ENCODE data around the gene DSCAML1. TPM values are rescaled to one million over a fixed set of nuclear protein-coding genes. Genes with fewer than 3 reads are reported as not detected.

Gene DSCAML1
- total RNA-seq, 4 donors from 2014 or later: 0.29 to 29.1 (median 3.4) TPM

DNA sequence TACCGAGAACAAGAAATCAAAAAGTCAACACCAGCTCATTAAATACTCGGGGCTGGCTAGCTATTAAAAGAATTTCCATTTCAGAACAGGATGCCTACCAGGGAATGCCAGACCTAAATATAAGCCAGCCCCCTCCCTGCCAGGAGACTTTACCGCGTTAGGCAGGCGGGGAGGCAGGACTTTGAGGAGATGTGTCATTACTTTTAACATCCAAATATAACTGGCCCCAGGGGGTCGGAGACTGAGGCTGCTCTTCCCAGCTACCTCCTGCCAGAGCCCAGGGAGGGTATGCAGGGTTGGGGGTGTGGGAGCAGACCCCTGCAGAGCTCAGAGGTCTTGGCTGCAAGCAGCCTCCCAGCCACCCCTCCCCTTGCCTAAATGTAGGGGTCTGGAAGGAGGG lies 183.5 kb downstream of the DSCAML1 start:
- Histone ChIP-seq H3K27me3 (no peaks in the 10 kb centered on the region), H3K27ac (no peak overlapping the region), H3K36me3 (no peaks in the 10 kb centered on the region), H3K4me3 (no peak overlapping the region), H3K9me3 (no peaks in the 10 kb centered on the region), H3K4me1 (no peaks in the 10 kb centered on the region)
- TF ChIP-seq, protein P1, sequence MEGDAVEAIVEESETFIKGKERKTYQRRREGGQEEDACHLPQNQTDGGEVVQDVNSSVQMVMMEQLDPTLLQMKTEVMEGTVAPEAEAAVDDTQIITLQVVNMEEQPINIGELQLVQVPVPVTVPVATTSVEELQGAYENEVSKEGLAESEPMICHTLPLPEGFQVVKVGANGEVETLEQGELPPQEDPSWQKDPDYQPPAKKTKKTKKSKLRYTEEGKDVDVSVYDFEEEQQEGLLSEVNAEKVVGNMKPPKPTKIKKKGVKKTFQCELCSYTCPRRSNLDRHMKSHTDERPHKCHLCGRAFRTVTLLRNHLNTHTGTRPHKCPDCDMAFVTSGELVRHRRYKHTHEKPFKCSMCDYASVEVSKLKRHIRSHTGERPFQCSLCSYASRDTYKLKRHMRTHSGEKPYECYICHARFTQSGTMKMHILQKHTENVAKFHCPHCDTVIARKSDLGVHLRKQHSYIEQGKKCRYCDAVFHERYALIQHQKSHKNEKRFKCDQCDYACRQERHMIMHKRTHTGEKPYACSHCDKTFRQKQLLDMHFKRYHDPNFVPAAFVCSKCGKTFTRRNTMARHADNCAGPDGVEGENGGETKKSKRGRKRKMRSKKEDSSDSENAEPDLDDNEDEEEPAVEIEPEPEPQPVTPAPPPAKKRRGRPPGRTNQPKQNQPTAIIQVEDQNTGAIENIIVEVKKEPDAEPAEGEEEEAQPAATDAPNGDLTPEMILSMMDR (IDR thresholded peaks at IDR 0.05): no peak
- TF ChIP-seq POLR2A (IDR thresholded peaks at IDR 0.05): no peak
- no peak for DNase-seq
- intact Hi-C loops (cut with DNase I; ENCODE audit: low total_unique reads): no loop called here

DNA sequence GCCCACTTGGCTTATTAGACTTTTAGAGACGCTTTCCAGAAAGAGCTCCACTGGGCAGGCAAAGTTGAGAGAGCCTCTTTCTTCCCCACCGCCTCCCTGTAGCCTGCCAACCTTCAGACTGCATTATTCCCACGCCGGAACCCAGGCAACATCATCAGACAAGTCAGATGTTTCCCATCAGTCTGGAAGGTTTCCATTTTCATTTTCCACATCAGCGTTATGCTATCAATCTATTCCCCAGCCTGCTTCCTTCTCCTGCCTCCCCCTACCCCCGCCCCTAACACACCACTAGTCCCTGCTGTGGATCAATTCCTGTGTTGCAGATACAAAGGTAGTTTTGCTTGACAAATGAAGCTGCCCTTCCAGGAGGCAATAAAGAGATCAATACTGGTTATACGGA lies 184.8 kb downstream of the DSCAML1 start:
- no peak for DNase-seq
- Histone ChIP-seq H3K4me1 (no peaks in the 10 kb centered on the region), H3K4me3 (no peak overlapping the region), H3K27me3 (no peaks in the 10 kb centered on the region), H3K27ac (no peak overlapping the region), H3K9me3 (no peaks in the 10 kb centered on the region), H3K36me3 (no peaks in the 10 kb centered on the region)
- intact Hi-C loops (cut with DNase I; ENCODE audit: low total_unique reads): no loop called here
- TF ChIP-seq POLR2A (IDR thresholded peaks at IDR 0.05): no peak
- TF ChIP-seq, protein P1 (IDR thresholded peaks at IDR 0.05): no peak

DNA sequence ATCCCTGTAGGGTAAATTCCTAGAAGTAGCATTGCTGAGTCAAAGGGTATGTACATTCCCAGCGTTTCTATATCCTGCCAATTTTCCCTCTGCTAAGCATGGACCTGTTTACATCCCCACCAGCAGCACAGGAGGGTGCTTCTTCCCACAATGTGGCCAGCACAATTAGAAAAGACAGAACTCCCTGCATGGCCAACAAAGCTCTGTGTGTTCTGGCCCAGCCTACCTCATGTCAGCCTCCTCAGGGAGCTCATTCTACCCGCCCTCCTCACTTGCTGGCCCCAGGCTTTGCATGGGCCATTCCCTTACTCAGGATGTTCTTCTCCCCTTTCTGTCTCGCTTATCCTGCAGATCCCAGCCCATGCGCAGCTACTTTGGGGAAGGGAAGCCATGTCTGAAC lies 186.1 kb downstream of the DSCAML1 start:
- H3K27me3 ChIP-seq: no peaks in the 10 kb centered on the region
- TF ChIP-seq POLR2A (IDR thresholded peaks at IDR 0.05): no peak
- TF ChIP-seq, protein P1 (IDR thresholded peaks at IDR 0.05): no peak
- no peak for DNase-seq
- H3K27ac ChIP-seq: no peak overlapping the region
- no peak overlapping the region for H3K4me3 ChIP-seq
- intact Hi-C loops (cut with DNase I; ENCODE audit: low total_unique reads): no loop called here
- no peaks in the 10 kb centered on the region for H3K36me3 ChIP-seq
- H3K4me1 ChIP-seq: no peaks in the 10 kb centered on the region
- H3K9me3 ChIP-seq: no peaks in the 10 kb centered on the region

DNA sequence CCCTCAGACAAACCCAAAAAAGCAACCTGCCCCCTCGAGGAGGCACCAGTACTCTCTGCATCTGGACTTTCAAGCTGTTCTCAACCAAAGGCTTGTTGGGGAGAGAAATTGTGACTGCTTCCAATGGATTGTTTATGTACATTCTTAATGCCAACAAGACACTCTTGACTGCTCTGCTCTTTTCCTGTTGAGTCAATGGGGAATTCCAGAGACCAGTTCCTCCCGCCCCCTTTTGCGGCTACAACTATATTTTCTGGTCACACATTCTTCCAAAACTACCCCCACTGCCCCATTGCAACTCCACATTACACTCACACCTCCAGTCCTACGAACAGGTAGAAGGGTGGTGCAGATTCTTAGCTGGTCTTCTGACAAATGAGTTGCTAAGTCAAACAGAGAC lies 187.0 kb downstream of the DSCAML1 start:
- H3K27ac ChIP-seq: no peak overlapping the region
- no peak for DNase-seq
- intact Hi-C loops (cut with DNase I; ENCODE audit: low total_unique reads): no loop called here
- no peaks in the 10 kb centered on the region for H3K36me3 ChIP-seq
- no peaks in the 10 kb centered on the region for H3K27me3 ChIP-seq
- H3K9me3 ChIP-seq: no peaks in the 10 kb centered on the region
- H3K4me1 ChIP-seq: no peaks in the 10 kb centered on the region
- no peak overlapping the region for H3K4me3 ChIP-seq
- TF ChIP-seq POLR2A (IDR thresholded peaks at IDR 0.05): no peak
- TF ChIP-seq, protein P1 (IDR thresholded peaks at IDR 0.05): no peak

DNA sequence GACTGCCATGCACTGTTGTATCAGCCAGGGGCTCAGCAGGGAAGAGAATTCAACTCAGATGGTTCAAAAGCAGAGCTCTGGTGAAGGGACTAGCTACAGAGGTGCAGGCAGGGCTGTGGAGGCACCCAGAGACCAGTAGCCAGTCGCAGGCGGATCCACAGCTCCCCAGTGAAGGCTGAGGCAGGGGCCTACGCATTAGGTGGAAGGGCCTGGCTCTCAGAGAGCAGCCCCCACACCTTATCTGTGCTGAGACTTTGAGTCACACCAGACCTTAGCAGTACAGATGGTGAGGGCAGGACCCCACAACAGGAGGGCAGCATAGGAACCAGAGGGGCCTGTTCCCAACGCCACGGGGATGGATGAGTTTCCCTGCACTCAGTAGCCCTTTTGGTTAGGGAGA lies 189.6 kb downstream of the DSCAML1 start:
- TF ChIP-seq POLR2A (IDR thresholded peaks at IDR 0.05): no peak
- TF ChIP-seq, protein P1 (IDR thresholded peaks at IDR 0.05): no peak
- Histone ChIP-seq H3K36me3 (no peaks in the 10 kb centered on the region), H3K4me1 (no peaks in the 10 kb centered on the region), H3K27ac (no peak overlapping the region), H3K9me3 (no peaks in the 10 kb centered on the region), H3K4me3 (no peak overlapping the region), H3K27me3 (no peaks in the 10 kb centered on the region)
- intact Hi-C loops (cut with DNase I; ENCODE audit: low total_unique reads): no loop called here
- no peak for DNase-seq

Measured in uterus (tissue), 4 donors.